Liver (tissue), 9 donors: ENCODE data around the gene DOK5. TPM values are rescaled to one million over a fixed set of nuclear protein-coding genes. Genes with fewer than 3 reads are reported as not detected.

ENCODE experiments used
- DNase-seq: peaks from one replicate; pipeline ENCODE4 v3.0.0-alpha.2; 2017; ENCODE audit warnings: low spot score
- H3K27ac ChIP-seq, 2 donors: one replicate each; pipeline ENCODE4 v1.7.0; 2013; ENCODE audit warnings: inconsistent platforms in 2 of 2, low read length in 2 of 2, control low read depth in 1 of 2, low read depth in 1 of 2, mild to moderate bottlenecking in 1 of 2
- H3K27me3 ChIP-seq, 4 donors: one replicate each; pipeline versions ENCODE4 v1.6.1 to v1.7.0; 2013; ENCODE audit warnings: low read length in 3 of 4, inconsistent platforms in 1 of 4, mild to moderate bottlenecking in 1 of 4, moderate library complexity in 1 of 4; ENCODE audit not compliant: control insufficient read depth in 4 of 4, insufficient read depth in 4 of 4
- H3K36me3 ChIP-seq, 4 donors: one replicate each; pipeline versions ENCODE4 v1.6.1 to v1.7.0; 2013; ENCODE audit warnings: low read length in 3 of 4, mild to moderate bottlenecking in 3 of 4, low read depth in 1 of 4, moderate library complexity in 1 of 4; ENCODE audit not compliant: control insufficient read depth in 4 of 4, insufficient read depth in 3 of 4
- H3K4me1 ChIP-seq, 4 donors: one replicate each; pipeline versions ENCODE4 v1.6.1 to v1.7.0; 2013; ENCODE audit warnings: low read length in 3 of 4, mild to moderate bottlenecking in 3 of 4, moderate library complexity in 1 of 4; ENCODE audit not compliant: control insufficient read depth in 4 of 4, insufficient read depth in 4 of 4
- H3K4me3 ChIP-seq, 3 donors: one replicate each; pipeline versions ENCODE4 v1.6.1 to v1.7.0; 2013; ENCODE audit warnings: low read length in 3 of 3, control low read depth in 1 of 3, low read depth in 1 of 3, mild to moderate bottlenecking in 1 of 3
- H3K9ac ChIP-seq, 2 donors: one replicate each; pipeline ENCODE4 v1.7.0; 2013; ENCODE audit warnings: low read length in 2 of 2, mild to moderate bottlenecking in 2 of 2, moderate library complexity in 2 of 2, control low read depth in 1 of 2, low read depth in 1 of 2
- H3K9me3 ChIP-seq, 4 donors: one replicate each; pipeline versions ENCODE4 v1.6.1 to v1.7.0; 2013; ENCODE audit warnings: low read length in 3 of 4; ENCODE audit not compliant: control insufficient read depth in 4 of 4
- ATF3 ChIP-seq: IDR thresholded peaks from 2 replicates; pipeline ENCODE4 v1.6.1; 2016; ENCODE audit warnings: antibody characterized with exemption
- CTCF ChIP-seq: fragments of 150-350 bp; IDR thresholded peaks from 2 replicates; pipeline ENCODE4 v1.5.1; 2017; ENCODE audit warnings: improper control_type of control experiment, low read depth, low read length; ENCODE audit not compliant: missing input control
- EGR1 ChIP-seq, 2 donors: IDR thresholded peaks; 2 replicates each; pipeline ENCODE4 v1.6.1; 2016 to 2018; ENCODE audit warnings: antibody characterized with exemption in 2 of 2, low read depth in 2 of 2
- FOXA1 ChIP-seq: IDR thresholded peaks from 2 replicates; pipeline ENCODE4 v1.6.1; 2016; ENCODE audit warnings: antibody characterized with exemption
- FOXA2 ChIP-seq: IDR thresholded peaks from 2 replicates; pipeline ENCODE4 v1.6.1; 2016; ENCODE audit warnings: antibody characterized with exemption
- GABPA ChIP-seq, 2 donors: IDR thresholded peaks in 1 of 2; conservative IDR thresholded peaks in 1 of 2; 2 replicates each; pipeline ENCODE4 v1.6.1; 2016; ENCODE audit warnings: antibody characterized with exemption in 2 of 2, mild to moderate bottlenecking in 1 of 2, moderate library complexity in 1 of 2
- HNF4A ChIP-seq, 2 donors: conservative IDR thresholded peaks; 2 replicates each; pipeline ENCODE4 v1.6.1; 2016; ENCODE audit warnings: antibody characterized with exemption in 2 of 2, mild to moderate bottlenecking in 2 of 2
- JUND ChIP-seq, 2 donors: IDR thresholded peaks; 2 replicates each; pipeline ENCODE4 v1.6.1; 2016; ENCODE audit warnings: antibody characterized with exemption in 2 of 2
- MAX ChIP-seq: IDR thresholded peaks from 2 replicates; pipeline ENCODE4 v1.6.1; 2016; ENCODE audit warnings: antibody characterized with exemption
- NR2F2 ChIP-seq: IDR thresholded peaks from 2 replicates; pipeline ENCODE4 v1.6.1; 2016; ENCODE audit warnings: antibody characterized with exemption
- RAD21 ChIP-seq, 2 donors: IDR thresholded peaks; 2 replicates each; pipeline ENCODE4 v1.6.1; 2016; ENCODE audit warnings: antibody characterized with exemption in 2 of 2, mild to moderate bottlenecking in 2 of 2
- REST ChIP-seq: IDR thresholded peaks from 2 replicates; pipeline ENCODE4 v1.6.1; 2016; ENCODE audit warnings: antibody characterized with exemption, mild to moderate bottlenecking
- RXRA ChIP-seq, 2 donors: IDR thresholded peaks; 2 replicates each; pipeline ENCODE4 v1.6.1; 2017 to 2018; ENCODE audit warnings: antibody characterized with exemption in 2 of 2, mild to moderate bottlenecking in 1 of 2
- SP1 ChIP-seq: IDR thresholded peaks from 2 replicates; pipeline ENCODE4 v1.6.1; 2018; ENCODE audit warnings: antibody characterized with exemption, mild to moderate bottlenecking
- TAF1 ChIP-seq: conservative IDR thresholded peaks from 2 replicates; pipeline ENCODE4 v1.6.1; 2016; ENCODE audit warnings: antibody characterized with exemption, mild to moderate bottlenecking
- YY1 ChIP-seq: IDR thresholded peaks from 2 replicates; pipeline ENCODE4 v1.6.1; 2016; ENCODE audit warnings: antibody characterized with exemption, mild to moderate bottlenecking
- ZBTB33 ChIP-seq: IDR thresholded peaks from 2 replicates; pipeline ENCODE4 v1.6.1; 2016; ENCODE audit warnings: antibody characterized with exemption
- WGBS: extraction: QIAGEN DNeasy Blood & Tissue Kit; methylation state at CpG from one replicate; pipeline ENCODE4 v1.1.7; 2013; 5-methylcytosine and 5-hydroxymethylcytosine counted together
- polyA plus RNA-seq, 2 donors: library from polyadenylated mRNA; stranded (reverse) in 1 of 2; unstranded in 1 of 2; fragments of 200-250 nt in 1 of 2; fragments of >200 nt in 1 of 2; fragmentation: Nextera tagmentation in 1 of 2; extraction: Ambion mirVana in 1 of 2; gene quantifications; one replicate each; pipeline versions ENCODE4 v1.2.1 to v1.2.3, GENCODE V29; 2013 to 2015
- total RNA-seq, 2 donors: library from RNA; depleted of rRNA; stranded (reverse); fragments of >200 nt; gene quantifications; one replicate each; pipeline ENCODE4 v1.2.3, GENCODE V29; 2014
- donor health status: healthy.
- donor health status: healthy.
- donor health status: healthy.
- donor health status: healthy.
- donor health status: healthy.

The DOK5 gene
- total and polyA plus RNA-seq, 4 donors = 0.05 to 0.16 (median 0.09) TPM

- H3K27me3 ChIP-seq = peaks cover 3 to 22% (median 8%) of the 10 kb centered on the region in 4 donors
- no peak for TF ChIP-seq ATF3
- TF ChIP-seq CTCF = no peak
- no peak for TF ChIP-seq FOXA1
- TF ChIP-seq MAX = no peak
- TF ChIP-seq SP1 = no peak
- no peak for TF ChIP-seq GABPA (IDR thresholded peaks at IDR 0.05 in 1 of 2, conservative IDR thresholded peaks at IDR 0.05 in 1 of 2)
- TF ChIP-seq JUND (IDR thresholded peaks at IDR 0.05) = no peak
- TF ChIP-seq EGR1 (IDR thresholded peaks at IDR 0.05; ENCODE audit: low read depth in 2 of 2) = no peak
- TF ChIP-seq RXRA (IDR thresholded peaks at IDR 0.05) = no peak
- TF ChIP-seq REST = no peak
- TF ChIP-seq ZBTB33 = no peak
- no peak for TF ChIP-seq HNF4A (conservative IDR thresholded peaks at IDR 0.05)
- no peak for TF ChIP-seq TAF1
- TF ChIP-seq NR2F2 = no peak
- TF ChIP-seq FOXA2 = no peak
- no peak for TF ChIP-seq RAD21 (IDR thresholded peaks at IDR 0.05)
- WGBS = 66% methylated on average over 3 of the region's 3 CpGs
Measured at GRCh38 chr20:54474046-54474445, 1.3 kb upstream of the DOK5 start.

GRCh38 chr20:54474866-54475265, 527 bp upstream of the DOK5 start:
- DNase-seq = no peak
- peaks cover 3 to 29% (median 8%) of the 10 kb centered on the region in 4 donors for H3K27me3 ChIP-seq
- peaks cover 0 to 9% (median 5%) of the 10 kb centered on the region in 4 donors for H3K4me1 ChIP-seq
- H3K4me3 ChIP-seq = peak overlapping the region in 1 of 3 donors; percentile 43
- peaks cover 0 to 5% (median 0%) of the 10 kb centered on the region in 4 donors for H3K9me3 ChIP-seq
- H3K36me3 ChIP-seq = no peaks in the 10 kb centered on the region
- WGBS = 7% methylated on average over 10 of the region's 10 CpGs
- no peak overlapping the region for H3K9ac ChIP-seq
- no peak overlapping the region for H3K27ac ChIP-seq
- TF ChIP-seq SP1 = no peak
- TF ChIP-seq YY1 = no peak
- TF ChIP-seq NR2F2 = no peak
- TF ChIP-seq ATF3 = no peak
- TF ChIP-seq JUND (IDR thresholded peaks at IDR 0.05) = no peak
- no peak for TF ChIP-seq ZBTB33
- TF ChIP-seq MAX = no peak
- TF ChIP-seq EGR1 (IDR thresholded peaks at IDR 0.05; ENCODE audit: low read depth in 2 of 2) = no peak
- TF ChIP-seq FOXA1 = no peak
- no peak for TF ChIP-seq HNF4A (conservative IDR thresholded peaks at IDR 0.05)
- TF ChIP-seq REST = no peak
- TF ChIP-seq FOXA2 = no peak

More at GRCh38 chr20:54474046-54474445, 1.3 kb upstream of the DOK5 start:
- Histone ChIP-seq H3K36me3 (no peaks in the 10 kb centered on the region), H3K9ac (no peak overlapping the region), H3K9me3 (peaks cover 0 to 2% (median 0%) of the 10 kb centered on the region in 4 donors), H3K4me3 (no peak overlapping the region), H3K4me1 (peaks cover 0 to 9% (median 5%) of the 10 kb centered on the region in 4 donors), H3K27ac (no peak overlapping the region)
- DNase-seq = no peak
